Measurements from ENCODE around the gene PRKAR1B.

Gene PRKAR1B

GRCh38 chr7:713488-714230 lies 13.4 kb downstream of the PRKAR1B start:
- Histone ChIP-seq H3K4me1 (ENCODE audit: insufficient read depth, low read length, poor library complexity, severe bottlenecking) (no peaks in the 10 kb centered on the region), H3K9ac (ENCODE audit: low read depth, low read length, poor library complexity, severe bottlenecking) (no peak overlapping the region), H3K4me3 (ENCODE audit: low read length, poor library complexity, severe bottlenecking) (no peak overlapping the region), H3K27me3 (ENCODE audit: insufficient read depth, low read length, poor library complexity, severe bottlenecking) (no peaks in the 10 kb centered on the region), H3K79me2 (ENCODE audit: insufficient read depth, low read length) (no peaks in the 10 kb centered on the region), H3F3A (ENCODE audit: low read depth) (no peaks in the 10 kb centered on the region), H3K9me3 (ENCODE audit: insufficient read depth, low read depth, low read length) (no peaks in the 10 kb centered on the region; the same call in 1 of the 2 replicates), H3K9me2 (replicated peaks; ENCODE audit: low read depth, low read length) (no peaks in the 10 kb centered on the region), H2AFZ (ENCODE audit: low read length) (no peak overlapping the region), H4K20me1 (ENCODE audit: insufficient read depth, low read length, poor library complexity, severe bottlenecking) (no peaks in the 10 kb centered on the region), H3K4me2 (ENCODE audit: low read depth, low read length, poor library complexity, severe bottlenecking) (no peak overlapping the region), H3K36me3 (ENCODE audit: insufficient read depth, low read length) (no peaks in the 10 kb centered on the region)
- no peak for TF ChIP-seq CTCF (conservative IDR thresholded peaks at IDR 0.05; ENCODE audit: low read length)
- no peak for TF ChIP-seq EZH2phosphoT487 (IDR thresholded peaks at IDR 0.05; ENCODE audit: borderline replicate concordance)

GRCh38 chr7:713139-713457 lies 14.0 kb downstream of the PRKAR1B start:
- no peak overlapping the region for H3K4me3 ChIP-seq (ENCODE audit: low read length, poor library complexity, severe bottlenecking)
- no peaks in the 10 kb centered on the region for H3K9me2 ChIP-seq (replicated peaks; ENCODE audit: low read depth, low read length)
- no peaks in the 10 kb centered on the region for H3K4me1 ChIP-seq (ENCODE audit: insufficient read depth, low read length, poor library complexity, severe bottlenecking)
- H3F3A ChIP-seq (ENCODE audit: low read depth): no peaks in the 10 kb centered on the region
- no peaks in the 10 kb centered on the region for H3K27me3 ChIP-seq (ENCODE audit: insufficient read depth, low read length, poor library complexity, severe bottlenecking)
- no peaks in the 10 kb centered on the region for H3K36me3 ChIP-seq (ENCODE audit: insufficient read depth, low read length)
- H3K9ac ChIP-seq (ENCODE audit: low read depth, low read length, poor library complexity, severe bottlenecking): no peak overlapping the region
- no peak overlapping the region for H3K4me2 ChIP-seq (ENCODE audit: low read depth, low read length, poor library complexity, severe bottlenecking)
- no peaks in the 10 kb centered on the region for H3K79me2 ChIP-seq (ENCODE audit: insufficient read depth, low read length)
- no peaks in the 10 kb centered on the region; the same call in 1 of the 2 replicates for H3K9me3 ChIP-seq (ENCODE audit: insufficient read depth, low read depth, low read length)
- H2AFZ ChIP-seq (ENCODE audit: low read length): no peak overlapping the region
- H4K20me1 ChIP-seq (ENCODE audit: insufficient read depth, low read length, poor library complexity, severe bottlenecking): no peaks in the 10 kb centered on the region
- TF ChIP-seq EZH2phosphoT487 (IDR thresholded peaks at IDR 0.05; ENCODE audit: borderline replicate concordance): no peak
- TF ChIP-seq CTCF (conservative IDR thresholded peaks at IDR 0.05; ENCODE audit: low read length): no peak

GRCh38 chr7:712381-713138 lies 14.5 kb downstream of the PRKAR1B start:
- Histone ChIP-seq H3K36me3 (ENCODE audit: insufficient read depth, low read length) (no peaks in the 10 kb centered on the region), H3K27me3 (ENCODE audit: insufficient read depth, low read length, poor library complexity, severe bottlenecking) (no peaks in the 10 kb centered on the region), H3K4me2 (ENCODE audit: low read depth, low read length, poor library complexity, severe bottlenecking) (no peak overlapping the region), H3K9me3 (ENCODE audit: insufficient read depth, low read depth, low read length) (no peaks in the 10 kb centered on the region; the same call in 1 of the 2 replicates), H3K79me2 (ENCODE audit: insufficient read depth, low read length) (no peaks in the 10 kb centered on the region), H3K9me2 (replicated peaks; ENCODE audit: low read depth, low read length) (no peaks in the 10 kb centered on the region), H3K9ac (ENCODE audit: low read depth, low read length, poor library complexity, severe bottlenecking) (no peak overlapping the region), H3K4me3 (ENCODE audit: low read length, poor library complexity, severe bottlenecking) (no peak overlapping the region), H3K4me1 (ENCODE audit: insufficient read depth, low read length, poor library complexity, severe bottlenecking) (no peaks in the 10 kb centered on the region), H2AFZ (ENCODE audit: low read length) (no peak overlapping the region), H3F3A (ENCODE audit: low read depth) (no peaks in the 10 kb centered on the region), H4K20me1 (ENCODE audit: insufficient read depth, low read length, poor library complexity, severe bottlenecking) (no peaks in the 10 kb centered on the region)
- no peak for TF ChIP-seq CTCF (conservative IDR thresholded peaks at IDR 0.05; ENCODE audit: low read length)
- no peak for TF ChIP-seq EZH2phosphoT487 (IDR thresholded peaks at IDR 0.05; ENCODE audit: borderline replicate concordance)

Measured in Loucy (cell line).